ENCODE results near the gene FTO. TPM values are rescaled to one million over a fixed set of nuclear protein-coding genes. Genes with fewer than 3 reads are reported as not detected.

Gene FTO
- total and polyA plus RNA-seq, 2 of the 13 experiments (the other 11 are each of a cell fraction or from before 2014, with no cell fraction given), result 41.6 to 55.8 TPM

DNA sequence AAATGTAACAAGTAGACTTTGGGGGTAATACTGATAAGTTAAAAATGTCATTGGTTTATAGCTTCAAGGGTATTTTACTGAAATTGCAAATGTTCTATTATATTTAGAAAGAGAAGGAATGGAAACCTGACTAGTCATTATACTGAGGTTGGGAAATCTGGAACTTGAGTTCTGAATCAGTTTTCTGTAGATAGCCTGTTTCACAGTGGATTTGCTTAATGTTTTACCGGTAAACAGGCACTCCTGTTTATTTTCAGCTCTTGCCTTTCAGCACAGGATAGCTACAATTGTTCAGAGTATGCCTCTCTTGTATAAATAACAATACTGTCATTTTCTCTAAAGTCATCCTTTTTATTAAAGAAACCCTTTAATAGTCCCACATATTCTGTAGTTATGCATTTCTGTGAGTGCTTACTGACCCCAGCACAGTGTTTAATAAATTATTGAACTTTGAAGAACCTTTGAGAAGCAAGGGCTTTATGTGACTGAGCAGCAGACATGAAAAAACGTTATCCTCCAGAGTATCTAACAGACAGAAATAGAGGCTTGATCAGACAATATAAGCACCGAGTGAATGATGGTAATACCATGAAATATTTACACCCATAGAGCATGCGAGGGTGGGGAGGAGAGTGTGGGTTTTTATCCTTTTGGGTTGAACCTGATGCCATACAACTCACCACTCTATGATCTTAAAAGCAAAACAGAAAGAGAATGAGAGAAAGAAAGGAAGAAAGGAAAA lies 58.2 kb downstream of the FTO start:
- ChIA-PET POLR2A (interaction anchor here (0.8 to 1.0 kb wide), 3 partner anchors 9 to 251 kb away, joined by 3 to 5 read pairs (median 4); partner anchors contain the start of genes FTO and RPGRIP1L), CTCF (ENCODE audit: low intra/inter-chr PET ratio, low total read pairs) (no interaction called here)
- Histone ChIP-seq H3K36me3 (replicated peaks in 1 of 2; ENCODE audit: control insufficient read depth in 1 of 2, insufficient read depth in 2 of 2, low read length in 2 of 2) (no peaks in the 10 kb centered on the region), H3K27ac (ENCODE audit: extremely low read length, insufficient read depth, low read length) (peak overlapping the region; percentile 74), H3K27me3 (ENCODE audit: control insufficient read depth in 1 of 2, insufficient read depth in 2 of 2, low read length in 2 of 2) (no peaks in the 10 kb centered on the region), H3K4me2 (ENCODE audit: low read depth, low read length) (peak overlapping the region; percentile 61), H3K9me3 (ENCODE audit: low read length) (no peaks in the 10 kb centered on the region), H4K20me1 (ENCODE audit: insufficient read depth, low read length) (no peaks in the 10 kb centered on the region), H3K4me3 (replicated peaks in 1 of 3; ENCODE audit: insufficient read depth in 1 of 3, low read depth in 2 of 3, low read length in 3 of 3) (peak overlapping the region in 2 of 3 experiments; percentile 7 to 8; a peak in 2 of 6 replicates), H2AFZ (ENCODE audit: low read length) (no peak overlapping the region), H3K4me1 (ENCODE audit: insufficient read depth, low read length) (peaks cover 96% of the 10 kb centered on the region), H3K79me2 (ENCODE audit: insufficient read depth, low read length) (peaks cover 52% of the 10 kb centered on the region), H3K9ac (ENCODE audit: insufficient read depth, low read depth, low read length) (peak overlapping the region; percentile 16)
- WGBS (ENCODE audit: low lambda C conversion rate), result 24% methylated on average over 4 of the region's 4 CpGs
- in situ Hi-C loops (cut with HindIII; ENCODE audit: extremely low pct_ligation_motif_present, low pct_unique_long_range_greater_than_20kb) (loop anchor here (25.0 kb wide), 1 partner anchor 425 kb away; no protein-coding TSS in a partner anchor), intact Hi-C loops (cut with micrococcal nuclease; ENCODE audit: unreplicated experiment) (loop anchor here (2.0 kb wide), 1 partner anchor 15 kb away; no protein-coding TSS in a partner anchor)
- FAIRE-seq (no peak), ATAC-seq (peak; percentile 68), DNase-seq (ENCODE audit: low spot score) (peak; percentile 71)
- no TSS peak for BruUV-seq (replicated peaks)
- TF ChIP-seq SOX6 (IDR thresholded peaks at IDR 0.05), result no peak
- TF ChIP-seq SOX6 (CRISPR knock-in tag; IDR thresholded peaks at IDR 0.05), result peak; percentile 41; the same call in 1 of the 2 replicates
- peak; percentile 72 for TF ChIP-seq GATAD2A (CRISPR knock-in tag; IDR thresholded peaks at IDR 0.05)
- peak; percentile 69 for TF ChIP-seq FOXK1 (CRISPR knock-in tag; IDR thresholded peaks at IDR 0.05; ENCODE audit: borderline replicate concordance, low read depth)
- TF ChIP-seq CEBPB (IDR thresholded peaks at IDR 0.05; ENCODE audit: borderline replicate concordance, low read depth, low read length), result peak; percentile 80; the same call in 1 of the 2 replicates
- TF ChIP-seq ZBTB20 (CRISPR knock-in tag; IDR thresholded peaks at IDR 0.05; ENCODE audit: borderline replicate concordance, low read depth), result peak; percentile 39; the same call in 1 of the 2 replicates
- TF ChIP-seq TBL1XR1 (IDR thresholded peaks at IDR 0.05; ENCODE audit: borderline replicate concordance, low read length, partially characterized antibody), result peak; percentile 46
- TF ChIP-seq, protein P1, sequence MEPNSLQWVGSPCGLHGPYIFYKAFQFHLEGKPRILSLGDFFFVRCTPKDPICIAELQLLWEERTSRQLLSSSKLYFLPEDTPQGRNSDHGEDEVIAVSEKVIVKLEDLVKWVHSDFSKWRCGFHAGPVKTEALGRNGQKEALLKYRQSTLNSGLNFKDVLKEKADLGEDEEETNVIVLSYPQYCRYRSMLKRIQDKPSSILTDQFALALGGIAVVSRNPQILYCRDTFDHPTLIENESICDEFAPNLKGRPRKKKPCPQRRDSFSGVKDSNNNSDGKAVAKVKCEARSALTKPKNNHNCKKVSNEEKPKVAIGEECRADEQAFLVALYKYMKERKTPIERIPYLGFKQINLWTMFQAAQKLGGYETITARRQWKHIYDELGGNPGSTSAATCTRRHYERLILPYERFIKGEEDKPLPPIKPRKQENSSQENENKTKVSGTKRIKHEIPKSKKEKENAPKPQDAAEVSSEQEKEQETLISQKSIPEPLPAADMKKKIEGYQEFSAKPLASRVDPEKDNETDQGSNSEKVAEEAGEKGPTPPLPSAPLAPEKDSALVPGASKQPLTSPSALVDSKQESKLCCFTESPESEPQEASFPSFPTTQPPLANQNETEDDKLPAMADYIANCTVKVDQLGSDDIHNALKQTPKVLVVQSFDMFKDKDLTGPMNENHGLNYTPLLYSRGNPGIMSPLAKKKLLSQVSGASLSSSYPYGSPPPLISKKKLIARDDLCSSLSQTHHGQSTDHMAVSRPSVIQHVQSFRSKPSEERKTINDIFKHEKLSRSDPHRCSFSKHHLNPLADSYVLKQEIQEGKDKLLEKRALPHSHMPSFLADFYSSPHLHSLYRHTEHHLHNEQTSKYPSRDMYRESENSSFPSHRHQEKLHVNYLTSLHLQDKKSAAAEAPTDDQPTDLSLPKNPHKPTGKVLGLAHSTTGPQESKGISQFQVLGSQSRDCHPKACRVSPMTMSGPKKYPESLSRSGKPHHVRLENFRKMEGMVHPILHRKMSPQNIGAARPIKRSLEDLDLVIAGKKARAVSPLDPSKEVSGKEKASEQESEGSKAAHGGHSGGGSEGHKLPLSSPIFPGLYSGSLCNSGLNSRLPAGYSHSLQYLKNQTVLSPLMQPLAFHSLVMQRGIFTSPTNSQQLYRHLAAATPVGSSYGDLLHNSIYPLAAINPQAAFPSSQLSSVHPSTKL (CRISPR knock-in tag; IDR thresholded peaks at IDR 0.05), result peak; percentile 50; the same call in 1 of the 2 replicates
- TF ChIP-seq, protein P2, sequence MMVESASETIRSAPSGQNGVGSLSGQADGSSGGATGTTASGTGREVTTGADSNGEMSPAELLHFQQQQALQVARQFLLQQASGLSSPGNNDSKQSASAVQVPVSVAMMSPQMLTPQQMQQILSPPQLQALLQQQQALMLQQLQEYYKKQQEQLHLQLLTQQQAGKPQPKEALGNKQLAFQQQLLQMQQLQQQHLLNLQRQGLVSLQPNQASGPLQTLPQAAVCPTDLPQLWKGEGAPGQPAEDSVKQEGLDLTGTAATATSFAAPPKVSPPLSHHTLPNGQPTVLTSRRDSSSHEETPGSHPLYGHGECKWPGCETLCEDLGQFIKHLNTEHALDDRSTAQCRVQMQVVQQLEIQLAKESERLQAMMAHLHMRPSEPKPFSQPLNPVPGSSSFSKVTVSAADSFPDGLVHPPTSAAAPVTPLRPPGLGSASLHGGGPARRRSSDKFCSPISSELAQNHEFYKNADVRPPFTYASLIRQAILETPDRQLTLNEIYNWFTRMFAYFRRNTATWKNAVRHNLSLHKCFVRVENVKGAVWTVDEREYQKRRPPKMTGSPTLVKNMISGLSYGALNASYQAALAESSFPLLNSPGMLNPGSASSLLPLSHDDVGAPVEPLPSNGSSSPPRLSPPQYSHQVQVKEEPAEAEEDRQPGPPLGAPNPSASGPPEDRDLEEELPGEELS (CRISPR knock-in tag; IDR thresholded peaks at IDR 0.05), result peak; percentile 84
- TF ChIP-seq, protein P3, sequence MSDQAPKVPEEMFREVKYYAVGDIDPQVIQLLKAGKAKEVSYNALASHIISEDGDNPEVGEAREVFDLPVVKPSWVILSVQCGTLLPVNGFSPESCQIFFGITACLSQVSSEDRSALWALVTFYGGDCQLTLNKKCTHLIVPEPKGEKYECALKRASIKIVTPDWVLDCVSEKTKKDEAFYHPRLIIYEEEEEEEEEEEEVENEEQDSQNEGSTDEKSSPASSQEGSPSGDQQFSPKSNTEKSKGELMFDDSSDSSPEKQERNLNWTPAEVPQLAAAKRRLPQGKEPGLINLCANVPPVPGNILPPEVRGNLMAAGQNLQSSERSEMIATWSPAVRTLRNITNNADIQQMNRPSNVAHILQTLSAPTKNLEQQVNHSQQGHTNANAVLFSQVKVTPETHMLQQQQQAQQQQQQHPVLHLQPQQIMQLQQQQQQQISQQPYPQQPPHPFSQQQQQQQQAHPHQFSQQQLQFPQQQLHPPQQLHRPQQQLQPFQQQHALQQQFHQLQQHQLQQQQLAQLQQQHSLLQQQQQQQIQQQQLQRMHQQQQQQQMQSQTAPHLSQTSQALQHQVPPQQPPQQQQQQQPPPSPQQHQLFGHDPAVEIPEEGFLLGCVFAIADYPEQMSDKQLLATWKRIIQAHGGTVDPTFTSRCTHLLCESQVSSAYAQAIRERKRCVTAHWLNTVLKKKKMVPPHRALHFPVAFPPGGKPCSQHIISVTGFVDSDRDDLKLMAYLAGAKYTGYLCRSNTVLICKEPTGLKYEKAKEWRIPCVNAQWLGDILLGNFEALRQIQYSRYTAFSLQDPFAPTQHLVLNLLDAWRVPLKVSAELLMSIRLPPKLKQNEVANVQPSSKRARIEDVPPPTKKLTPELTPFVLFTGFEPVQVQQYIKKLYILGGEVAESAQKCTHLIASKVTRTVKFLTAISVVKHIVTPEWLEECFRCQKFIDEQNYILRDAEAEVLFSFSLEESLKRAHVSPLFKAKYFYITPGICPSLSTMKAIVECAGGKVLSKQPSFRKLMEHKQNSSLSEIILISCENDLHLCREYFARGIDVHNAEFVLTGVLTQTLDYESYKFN (CRISPR knock-in tag; conservative IDR thresholded peaks at IDR 0.05), result 0 out of 2 replicates have a peak, but pooled peaks have one; percentile 35
- TF ChIP-seq JUNB (CRISPR knock-in tag; IDR thresholded peaks at IDR 0.05; ENCODE audit: borderline replicate concordance), result no peak
- peak; percentile 59 for TF ChIP-seq CEBPG (CRISPR knock-in tag; IDR thresholded peaks at IDR 0.05)
